Chondrocyte (in vitro differentiated cells): Measurements from ENCODE around the gene UBQLN1. TPM values are rescaled to one million over a fixed set of nuclear protein-coding genes. Genes with fewer than 3 reads are reported as not detected.
"Not testable (repeated sequence)": the region's sequence is repeated elsewhere in the genome, so short reads cannot be mapped to it uniquely, and the experiment has no call there.

Experiments used
- DNase-seq: peaks from one replicate; pipeline ENCODE4 v3.0.0; 2021; ENCODE audit warnings: mixed read lengths, low spot score
- H3K27ac Mint-ChIP-seq: one replicate; pipeline ENCODE4 v1.8.0; 2021; ENCODE audit warnings: mild to moderate bottlenecking, moderate library complexity, mixed read lengths; ENCODE audit not compliant: unreplicated experiment
- H3K27me3 Mint-ChIP-seq: 2 replicates; pipeline ENCODE4 v1.8.0; 2021; ENCODE audit warnings: low read depth, mixed read lengths
- H3K36me3 Mint-ChIP-seq: 2 replicates; pipeline ENCODE4 v1.8.0; 2021; ENCODE audit warnings: low read depth, mixed read lengths
- H3K4me1 Mint-ChIP-seq: 2 replicates; pipeline ENCODE4 v1.8.0; 2021; ENCODE audit warnings: low read depth, mild to moderate bottlenecking, mixed read lengths
- H3K4me3 Mint-ChIP-seq: one replicate; pipeline ENCODE4 v1.8.0; 2021; ENCODE audit warnings: mild to moderate bottlenecking, moderate library complexity, mixed read lengths; ENCODE audit not compliant: unreplicated experiment
- H3K9me3 Mint-ChIP-seq: 2 replicates; pipeline ENCODE4 v1.8.0; 2021; ENCODE audit warnings: low read depth, mixed read lengths
- total RNA-seq: library from RNA; stranded (reverse); gene quantifications from 3 replicates; pipeline ENCODE4 v1.2.1, GENCODE V29; 2021
- TF ChIP-seq, protein P1 (sequence below): fragments of 200-600 bp; sonication (generic); IDR thresholded peaks from 2 replicates; pipeline ENCODE4 v1.5.0; 2021; ENCODE audit warnings: antibody characterized with exemption, mild to moderate bottlenecking, moderate library complexity

Gene UBQLN1
- total RNA-seq, 1 donor from 2014 or later: 83.4 TPM

DNA sequence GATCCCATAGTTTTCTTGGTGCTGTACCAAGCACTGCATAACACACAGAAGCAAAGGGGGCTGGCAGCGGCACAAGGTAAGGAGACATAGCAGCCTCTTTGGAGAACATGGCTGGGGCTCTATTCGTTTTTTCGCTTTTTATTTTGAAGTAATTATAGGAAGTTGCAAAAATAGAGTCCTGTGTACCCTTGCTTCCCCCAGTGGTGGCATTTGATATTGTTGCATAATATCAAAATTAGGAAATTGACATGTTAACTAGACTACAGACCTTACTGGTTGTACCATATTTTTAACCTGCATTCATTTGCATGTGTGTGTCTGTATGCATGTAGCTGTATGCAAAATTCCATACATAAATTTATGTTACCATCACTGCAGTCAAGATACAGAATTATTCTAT is 6.6 kb upstream of the UBQLN1 start:
- Mint-ChIP-seq H3K4me3 (no peak overlapping the region), H3K27ac (no peak overlapping the region), H3K9me3 (peaks cover 16% of the 10 kb centered on the region), H3K36me3 (peaks cover 2% of the 10 kb centered on the region), H3K4me1 (peaks cover 1% of the 10 kb centered on the region), H3K27me3 (no peaks in the 10 kb centered on the region)
- TF ChIP-seq, protein P1, sequence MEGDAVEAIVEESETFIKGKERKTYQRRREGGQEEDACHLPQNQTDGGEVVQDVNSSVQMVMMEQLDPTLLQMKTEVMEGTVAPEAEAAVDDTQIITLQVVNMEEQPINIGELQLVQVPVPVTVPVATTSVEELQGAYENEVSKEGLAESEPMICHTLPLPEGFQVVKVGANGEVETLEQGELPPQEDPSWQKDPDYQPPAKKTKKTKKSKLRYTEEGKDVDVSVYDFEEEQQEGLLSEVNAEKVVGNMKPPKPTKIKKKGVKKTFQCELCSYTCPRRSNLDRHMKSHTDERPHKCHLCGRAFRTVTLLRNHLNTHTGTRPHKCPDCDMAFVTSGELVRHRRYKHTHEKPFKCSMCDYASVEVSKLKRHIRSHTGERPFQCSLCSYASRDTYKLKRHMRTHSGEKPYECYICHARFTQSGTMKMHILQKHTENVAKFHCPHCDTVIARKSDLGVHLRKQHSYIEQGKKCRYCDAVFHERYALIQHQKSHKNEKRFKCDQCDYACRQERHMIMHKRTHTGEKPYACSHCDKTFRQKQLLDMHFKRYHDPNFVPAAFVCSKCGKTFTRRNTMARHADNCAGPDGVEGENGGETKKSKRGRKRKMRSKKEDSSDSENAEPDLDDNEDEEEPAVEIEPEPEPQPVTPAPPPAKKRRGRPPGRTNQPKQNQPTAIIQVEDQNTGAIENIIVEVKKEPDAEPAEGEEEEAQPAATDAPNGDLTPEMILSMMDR: peak; percentile 63
- no peak for DNase-seq

DNA sequence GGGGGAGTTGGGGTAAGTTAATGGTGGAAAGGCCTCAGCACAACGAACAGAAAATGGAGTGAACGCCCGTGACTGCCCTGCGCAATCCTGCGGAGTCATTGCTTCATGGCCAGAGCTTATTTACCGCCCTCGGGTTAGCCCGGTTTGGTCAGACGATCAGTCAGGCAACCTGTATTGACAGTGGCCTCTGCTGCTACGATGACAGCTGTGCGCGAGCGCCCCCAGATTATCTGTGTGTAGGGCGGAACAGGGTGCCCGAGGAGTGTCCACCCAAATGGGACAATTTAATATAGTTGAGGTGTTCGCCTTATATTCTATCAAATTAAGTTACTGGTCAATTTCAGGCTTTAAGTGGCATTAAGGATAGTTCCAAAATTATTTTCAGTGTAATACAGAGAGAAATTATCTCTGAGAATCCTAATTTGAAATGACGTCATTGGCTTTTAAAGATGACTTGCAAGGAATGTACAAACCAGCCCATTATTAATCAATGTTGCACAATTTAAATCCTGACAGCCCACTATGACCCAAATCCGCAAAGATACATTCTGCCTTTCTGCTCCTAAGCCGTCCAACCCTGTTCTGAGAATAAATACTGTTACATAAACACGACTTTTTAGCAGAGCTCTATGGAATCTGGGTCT is 879 bp upstream of the UBQLN1 start:
- Mint-ChIP-seq H3K9me3 (peaks cover 3% of the 10 kb centered on the region), H3K4me1 (peaks cover 30% of the 10 kb centered on the region), H3K36me3 (peaks cover 4% of the 10 kb centered on the region), H3K4me3 (peak overlapping the region; percentile 98), H3K27ac (peak overlapping the region; percentile 100), H3K27me3 (no peaks in the 10 kb centered on the region)
- DNase-seq: no peak
- TF ChIP-seq, protein P1: peak; percentile 63

DNA sequence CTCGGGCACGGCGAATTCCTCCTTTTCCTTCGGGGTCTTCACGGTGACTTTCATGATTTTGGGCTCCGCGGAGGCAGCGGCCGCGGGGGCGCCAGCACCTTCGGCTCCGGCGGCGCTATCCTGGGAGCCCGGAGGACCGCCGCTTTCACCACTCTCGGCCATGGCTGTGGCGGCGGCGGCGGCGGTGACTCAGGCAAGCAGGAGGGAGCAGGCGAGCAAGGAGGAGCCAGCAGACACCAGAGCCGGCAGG is 315 bp downstream of the UBQLN1 start:
- TF ChIP-seq, protein P1: no peak
- peak overlapping the region; percentile 98 for H3K4me3 Mint-ChIP-seq
- peak; percentile 95 for DNase-seq
- peaks cover 34% of the 10 kb centered on the region for H3K4me1 Mint-ChIP-seq
- H3K27me3 Mint-ChIP-seq: no peaks in the 10 kb centered on the region
- H3K9me3 Mint-ChIP-seq: peaks cover 3% of the 10 kb centered on the region
- peak overlapping the region; percentile 100 for H3K27ac Mint-ChIP-seq
- H3K36me3 Mint-ChIP-seq: peaks cover 3% of the 10 kb centered on the region

DNA sequence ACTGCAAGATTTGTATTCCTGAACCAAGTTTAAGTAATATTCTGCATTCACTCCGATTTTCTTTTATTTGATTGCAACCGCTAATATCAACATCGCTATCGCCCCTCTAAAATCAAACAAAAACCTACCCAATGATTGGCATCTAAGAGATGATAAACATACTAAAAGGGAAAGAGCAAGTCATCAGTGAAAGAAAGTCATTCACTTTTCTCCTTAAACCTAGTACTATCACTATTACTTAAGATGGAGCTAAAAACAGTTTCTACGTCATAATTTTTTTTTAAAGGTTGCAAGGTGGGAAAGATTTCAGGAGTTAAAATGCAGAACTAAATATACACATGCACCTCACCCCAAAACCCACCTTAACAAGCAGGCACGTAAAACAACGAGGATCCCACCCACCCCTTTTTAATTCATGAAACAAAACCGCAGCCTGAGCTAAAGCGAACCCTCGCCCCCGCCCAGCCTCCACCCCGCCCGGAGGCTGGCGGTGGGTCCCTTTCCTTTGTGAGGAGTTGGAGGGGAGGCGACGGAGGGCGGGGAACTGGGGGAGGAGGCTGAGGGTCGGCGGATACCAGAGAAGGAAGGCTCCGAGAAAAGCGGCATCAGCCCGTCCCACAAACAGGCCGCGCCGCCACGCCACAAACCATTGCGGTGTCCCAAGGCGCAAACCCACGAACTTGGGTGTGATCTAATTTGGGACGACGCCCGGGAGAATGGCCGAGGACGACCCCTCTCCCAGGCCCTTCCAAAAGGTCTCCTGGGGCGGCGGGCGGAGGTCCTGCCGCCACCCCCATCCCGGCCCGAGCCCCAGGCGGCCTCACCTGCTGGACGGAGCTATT is 861 bp downstream of the UBQLN1 start:
- H3K27ac Mint-ChIP-seq: peak overlapping the region; percentile 100
- TF ChIP-seq, protein P1: no peak

DNA sequence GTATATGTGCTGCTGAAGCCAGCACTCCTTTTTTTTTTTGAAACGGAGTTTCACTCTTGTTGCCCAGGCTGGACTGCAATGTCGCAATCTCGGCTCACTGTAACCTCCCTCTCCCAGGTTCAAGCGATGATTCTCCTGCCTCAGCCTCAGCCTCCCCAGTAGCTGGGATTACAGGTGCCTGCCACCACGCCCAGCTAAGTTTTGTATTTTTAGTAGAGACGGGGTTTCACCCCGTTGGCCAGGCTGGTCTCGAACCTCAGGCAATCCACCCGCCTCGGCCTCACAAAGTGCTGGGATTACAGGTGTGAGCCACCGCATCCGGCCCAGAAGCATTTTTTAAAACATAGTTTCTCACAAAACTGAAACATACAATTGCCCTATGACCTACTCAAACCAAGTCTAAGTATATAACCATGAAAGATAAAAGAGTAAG is 2.5 kb downstream of the UBQLN1 start:
- not testable (repeated sequence) for H3K27me3 Mint-ChIP-seq, DNase-seq, H3K36me3 Mint-ChIP-seq, H3K9me3 Mint-ChIP-seq
- peaks cover 53% of the 10 kb centered on the region for H3K4me1 Mint-ChIP-seq
- H3K4me3 Mint-ChIP-seq: peak overlapping the region; percentile 98
- H3K27ac Mint-ChIP-seq: peak overlapping the region; percentile 27

More for the DNA sequence above, 861 bp downstream of the UBQLN1 start:
- peaks cover 3% of the 10 kb centered on the region for H3K9me3 Mint-ChIP-seq
- DNase-seq: no peak
- no peaks in the 10 kb centered on the region for H3K27me3 Mint-ChIP-seq
- H3K4me1 Mint-ChIP-seq: peaks cover 38% of the 10 kb centered on the region
- peak overlapping the region; percentile 98 for H3K4me3 Mint-ChIP-seq
- H3K36me3 Mint-ChIP-seq: peaks cover 2% of the 10 kb centered on the region
